DOHH2 (cell line): ENCODE results near the gene TSHZ3.

Experiments used
- CTCF ChIP-seq: fragments of 200-600 bp; sonication (generic); IDR thresholded peaks from one replicate; pipeline ENCODE4 v1.5.1; 2014; ENCODE audit warnings: antibody characterized with exemption, mild to moderate bottlenecking, low read depth, low read length; ENCODE audit not compliant: poor library complexity, severe bottlenecking
- EZH2phosphoT487 ChIP-seq: fragments of 200-600 bp; sonication (generic); IDR thresholded peaks from 2 replicates; pipeline ENCODE4 v1.6.1; 2017; ENCODE audit warnings: borderline replicate concordance, mild to moderate bottlenecking, antibody characterized with exemption, low read length, moderate library complexity, mixed read lengths

GRCh38 chr19:31346184-31347059, 2.8 kb downstream of the TSHZ3 start:
- TF ChIP-seq CTCF (no peak), EZH2phosphoT487 (no peak)
